Activated B cell treated with CpG ODN at 0.5 μM for 24 hours (primary cell): ENCODE measurements around the gene GLB1L2. TPM values are rescaled to one million over a fixed set of nuclear protein-coding genes. Genes with fewer than 3 reads are reported as not detected.

Experiments
- ATAC-seq: fragments of 200-7000 bp; cut with Tn5 transposase; one replicate; pipeline ENCODE4 v1.10.0; 2021; ENCODE audit warnings: low read depth, mild to moderate bottlenecking, moderate library complexity
- CTCF ChIA-PET: fragments of 350-600 bp; sonication (Branson Sonifier 250); formaldehyde crosslinking; loops from one replicate; lab custom pipeline; 2021; ENCODE audit warnings: antibody characterized with exemption; lab: Charles Lee
- POLR2A ChIA-PET: fragments of 350-600 bp; sonication (Branson Sonifier 250); formaldehyde crosslinking; loops from one replicate; lab custom pipeline; 2021; ENCODE audit warnings: antibody characterized with exemption; lab: Charles Lee
- DNase-seq: peaks from one replicate; pipeline ENCODE4 v3.0.0; 2022
- H3K27ac Mint-ChIP-seq: one replicate; pipeline ENCODE4 v1.8.0; 2020; ENCODE audit warnings: mixed read lengths
- H3K27me3 Mint-ChIP-seq: one replicate; pipeline ENCODE4 v1.8.0; 2021; ENCODE audit warnings: mixed read lengths
- H3K36me3 Mint-ChIP-seq: one replicate; pipeline ENCODE4 v1.8.0; 2021; ENCODE audit warnings: low read depth, mixed read lengths
- H3K4me1 Mint-ChIP-seq: one replicate; pipeline ENCODE4 v1.8.0; 2021; ENCODE audit warnings: mixed read lengths
- H3K4me3 Mint-ChIP-seq: one replicate; pipeline ENCODE4 v1.8.0; 2020; ENCODE audit warnings: mild to moderate bottlenecking, mixed read lengths
- H3K9me3 Mint-ChIP-seq: one replicate; pipeline ENCODE4 v1.8.0; 2020; ENCODE audit warnings: mixed read lengths
- intact Hi-C: fragments of 100-400 bp; cut with micrococcal nuclease; formaldehyde crosslinking; loops from one replicate; pipeline ENCODE4 v1.15.1; 2024
- total RNA-seq: library from RNA; stranded (reverse); gene quantifications from 2 replicates; pipeline ENCODE4 v1.2.3, GENCODE V29; 2022
- TF ChIP-seq, protein P1 (sequence below): fragments of 200-600 bp; IDR thresholded peaks from one replicate; pipeline ENCODE4 v1.8.0; 2022; ENCODE audit warnings: antibody characterized with exemption, mild to moderate bottlenecking

Gene GLB1L2
- total RNA-seq, 1 donor from 2014 or later: 0.33 TPM

DNA sequence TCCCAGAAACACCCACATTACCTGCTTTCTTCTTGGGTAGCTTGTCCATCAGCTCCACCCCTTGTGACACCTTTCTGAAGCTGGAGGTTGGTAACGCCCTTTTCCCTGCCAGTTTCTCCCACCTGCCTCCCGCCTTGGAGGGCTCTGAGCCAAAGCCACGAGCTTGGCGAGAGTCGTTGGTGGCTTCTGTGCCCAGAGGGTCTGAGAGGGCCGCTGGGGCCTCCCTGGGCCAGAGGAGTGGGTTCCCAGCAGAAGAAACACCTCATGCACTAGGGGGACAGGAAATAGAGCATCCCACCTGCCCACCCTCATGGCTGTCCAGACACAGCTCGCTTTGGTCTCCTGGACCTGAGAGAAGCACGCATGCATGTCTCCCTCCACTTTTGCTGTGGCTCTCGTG is 42.4 kb downstream of the GLB1L2 start:
- DNase-seq: no peak
- POLR2A ChIA-PET: no interaction called here
- intact Hi-C loops: no loop called here
- TF ChIP-seq, protein P1, sequence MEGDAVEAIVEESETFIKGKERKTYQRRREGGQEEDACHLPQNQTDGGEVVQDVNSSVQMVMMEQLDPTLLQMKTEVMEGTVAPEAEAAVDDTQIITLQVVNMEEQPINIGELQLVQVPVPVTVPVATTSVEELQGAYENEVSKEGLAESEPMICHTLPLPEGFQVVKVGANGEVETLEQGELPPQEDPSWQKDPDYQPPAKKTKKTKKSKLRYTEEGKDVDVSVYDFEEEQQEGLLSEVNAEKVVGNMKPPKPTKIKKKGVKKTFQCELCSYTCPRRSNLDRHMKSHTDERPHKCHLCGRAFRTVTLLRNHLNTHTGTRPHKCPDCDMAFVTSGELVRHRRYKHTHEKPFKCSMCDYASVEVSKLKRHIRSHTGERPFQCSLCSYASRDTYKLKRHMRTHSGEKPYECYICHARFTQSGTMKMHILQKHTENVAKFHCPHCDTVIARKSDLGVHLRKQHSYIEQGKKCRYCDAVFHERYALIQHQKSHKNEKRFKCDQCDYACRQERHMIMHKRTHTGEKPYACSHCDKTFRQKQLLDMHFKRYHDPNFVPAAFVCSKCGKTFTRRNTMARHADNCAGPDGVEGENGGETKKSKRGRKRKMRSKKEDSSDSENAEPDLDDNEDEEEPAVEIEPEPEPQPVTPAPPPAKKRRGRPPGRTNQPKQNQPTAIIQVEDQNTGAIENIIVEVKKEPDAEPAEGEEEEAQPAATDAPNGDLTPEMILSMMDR: no peak
- no peaks in the 10 kb centered on the region for H3K27me3 Mint-ChIP-seq
- ATAC-seq: no peak
- no peak overlapping the region for H3K27ac Mint-ChIP-seq
- no peak overlapping the region for H3K4me3 Mint-ChIP-seq
- no peaks in the 10 kb centered on the region for H3K36me3 Mint-ChIP-seq
- no peaks in the 10 kb centered on the region for H3K4me1 Mint-ChIP-seq
- no peaks in the 10 kb centered on the region for H3K9me3 Mint-ChIP-seq
- CTCF ChIA-PET: no interaction called here

DNA sequence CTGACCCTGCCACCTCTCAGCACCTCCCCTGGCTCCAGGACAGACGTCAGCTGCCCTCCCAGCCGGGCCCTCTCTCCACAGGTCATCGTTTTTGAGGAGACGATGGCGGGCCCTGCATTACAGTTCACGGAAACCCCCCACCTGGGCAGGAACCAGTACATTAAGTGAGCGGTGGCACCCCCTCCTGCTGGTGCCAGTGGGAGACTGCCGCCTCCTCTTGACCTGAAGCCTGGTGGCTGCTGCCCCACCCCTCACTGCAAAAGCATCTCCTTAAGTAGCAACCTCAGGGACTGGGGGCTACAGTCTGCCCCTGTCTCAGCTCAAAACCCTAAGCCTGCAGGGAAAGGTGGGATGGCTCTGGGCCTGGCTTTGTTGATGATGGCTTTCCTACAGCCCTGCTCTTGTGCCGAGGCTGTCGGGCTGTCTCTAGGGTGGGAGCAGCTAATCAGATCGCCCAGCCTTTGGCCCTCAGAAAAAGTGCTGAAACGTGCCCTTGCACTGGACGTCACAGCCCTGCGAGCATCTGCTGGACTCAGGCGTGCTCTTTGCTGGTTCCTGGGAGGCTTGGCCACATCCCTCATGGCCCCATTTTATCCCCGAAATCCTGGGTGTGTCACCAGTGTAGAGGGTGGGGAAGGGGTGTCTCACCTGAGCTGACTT is 43.2 kb downstream of the GLB1L2 start:
- TF ChIP-seq, protein P1: no peak
- Mint-ChIP-seq H3K27ac (no peak overlapping the region), H3K9me3 (no peaks in the 10 kb centered on the region), H3K27me3 (no peaks in the 10 kb centered on the region), H3K36me3 (no peaks in the 10 kb centered on the region), H3K4me3 (no peak overlapping the region), H3K4me1 (no peaks in the 10 kb centered on the region)
- ATAC-seq (no peak), DNase-seq (no peak)
- intact Hi-C loops: no loop called here
- CTCF ChIA-PET: no interaction called here
- POLR2A ChIA-PET: no interaction called here

DNA sequence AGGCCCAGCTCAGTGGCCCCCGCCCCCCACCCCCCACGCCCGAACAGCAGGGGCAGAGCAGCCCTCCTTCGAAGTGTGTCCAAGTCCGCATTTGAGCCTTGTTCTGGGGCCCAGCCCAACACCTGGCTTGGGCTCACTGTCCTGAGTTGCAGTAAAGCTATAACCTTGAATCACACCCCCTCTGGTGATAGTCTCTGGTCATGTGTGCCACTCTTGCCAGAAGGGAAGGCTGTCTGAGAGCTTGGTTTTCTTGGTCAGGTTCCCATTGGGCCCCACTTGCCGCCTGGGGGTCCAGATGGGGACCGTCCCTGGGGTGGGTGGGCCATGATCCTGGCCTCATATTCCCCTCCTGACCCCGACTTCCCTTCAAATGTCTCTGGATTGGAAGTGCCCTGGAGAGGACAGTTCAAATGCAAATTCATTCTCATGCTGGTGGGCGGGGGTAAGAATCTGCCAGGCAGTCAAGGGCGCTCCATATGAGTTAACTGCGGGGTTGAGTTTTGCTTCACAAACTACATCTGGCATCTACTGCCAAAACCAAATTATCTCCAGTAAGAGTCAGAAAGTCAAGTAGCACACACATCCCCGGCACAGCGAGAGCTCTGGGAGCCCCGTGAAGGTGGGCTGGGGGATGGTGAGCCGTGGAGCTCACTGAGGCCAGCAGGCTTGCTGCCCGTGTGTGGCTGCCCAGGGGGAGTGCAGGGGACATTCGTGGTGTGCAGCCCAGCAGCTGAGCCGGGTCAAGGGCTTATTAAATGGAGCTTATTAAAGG is 44.5 kb downstream of the GLB1L2 start:
- intact Hi-C loops: no loop called here
- Mint-ChIP-seq H3K36me3 (no peaks in the 10 kb centered on the region), H3K27ac (no peak overlapping the region), H3K4me3 (no peak overlapping the region), H3K9me3 (no peaks in the 10 kb centered on the region), H3K27me3 (no peaks in the 10 kb centered on the region), H3K4me1 (no peaks in the 10 kb centered on the region)
- TF ChIP-seq, protein P1: no peak
- POLR2A ChIA-PET: no interaction called here
- no peak for ATAC-seq
- DNase-seq: no peak
- CTCF ChIA-PET: no interaction called here

DNA sequence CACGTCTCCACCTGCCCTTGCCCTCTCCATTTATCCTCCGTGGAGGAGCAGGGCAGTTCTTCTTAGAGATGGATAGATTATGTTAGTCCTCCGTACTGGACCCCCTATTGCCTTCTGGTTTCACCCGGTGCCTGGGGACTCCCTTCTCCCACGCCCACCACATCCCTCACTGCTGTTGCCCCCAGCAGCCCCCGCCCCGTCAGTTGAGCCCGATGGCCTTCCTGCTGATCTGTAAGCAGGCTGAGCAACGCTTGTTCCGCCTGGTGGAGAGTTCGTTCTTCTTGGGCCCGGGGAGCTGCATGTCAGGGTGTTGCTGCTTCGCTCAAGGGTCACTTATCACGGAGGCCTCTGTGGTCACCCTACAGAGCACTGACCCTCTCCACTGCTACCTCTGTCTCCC is 46.1 kb downstream of the GLB1L2 start:
- ChIA-PET CTCF (no interaction called here), POLR2A (no interaction called here)
- H3K4me3 Mint-ChIP-seq: no peak overlapping the region
- ATAC-seq (no peak), DNase-seq (no peak)
- TF ChIP-seq, protein P1: no peak
- no peaks in the 10 kb centered on the region for H3K36me3 Mint-ChIP-seq
- no peaks in the 10 kb centered on the region for H3K4me1 Mint-ChIP-seq
- no peaks in the 10 kb centered on the region for H3K27me3 Mint-ChIP-seq
- intact Hi-C loops: no loop called here
- no peaks in the 10 kb centered on the region for H3K9me3 Mint-ChIP-seq
- H3K27ac Mint-ChIP-seq: no peak overlapping the region

DNA sequence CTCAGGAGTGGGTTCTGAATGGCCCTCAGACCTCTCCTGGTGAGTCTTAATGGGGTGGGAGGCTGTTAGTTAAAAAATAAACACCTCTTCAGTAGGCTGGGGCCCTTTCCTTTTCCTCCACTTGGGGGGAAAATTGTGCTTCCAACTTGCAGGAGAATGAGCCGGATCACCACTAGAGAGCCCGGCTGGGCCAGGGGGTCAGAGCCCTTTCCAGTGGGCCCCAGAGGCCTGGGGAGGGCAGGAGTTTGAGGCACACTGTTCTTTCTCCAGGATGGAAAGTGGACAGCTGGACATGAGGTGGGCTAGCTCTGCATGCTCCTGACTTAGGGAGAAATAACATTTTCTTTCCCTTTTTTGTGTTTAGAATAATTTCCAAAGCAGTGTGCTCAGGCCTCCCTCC is 47.5 kb downstream of the GLB1L2 start:
- POLR2A ChIA-PET: no interaction called here
- H3K36me3 Mint-ChIP-seq: no peaks in the 10 kb centered on the region
- DNase-seq: no peak

More for the DNA sequence above, 47.5 kb downstream of the GLB1L2 start:
- intact Hi-C loops: no loop called here
- Mint-ChIP-seq H3K27me3 (no peaks in the 10 kb centered on the region), H3K27ac (no peak overlapping the region), H3K4me1 (no peaks in the 10 kb centered on the region), H3K9me3 (no peaks in the 10 kb centered on the region), H3K4me3 (no peak overlapping the region)
- no peak for ATAC-seq
- TF ChIP-seq, protein P1: no peak
- CTCF ChIA-PET: no interaction called here
